GM23338 (cell line): ENCODE measurements around the gene FIGN. TPM values are rescaled to one million over a fixed set of nuclear protein-coding genes. Genes with fewer than 3 reads are reported as not detected.

Experiments
- ATAC-seq: fragments of 200-7000 bp; cut with Tn5 transposase; 3 replicates; pipeline ENCODE4 v1.9.1; 2020
- DNase-seq: peaks from one replicate; pipeline ENCODE4 v3.0.0-alpha.2; 2015; ENCODE audit warnings: low spot score
- H2AFZ ChIP-seq: fragments of 200-600 bp; sonication (generic); 2 replicates; pipeline ENCODE4 v1.8.0; 2016; ENCODE audit warnings: antibody characterized with exemption, mild to moderate bottlenecking, moderate library complexity
- H3F3A ChIP-seq: fragments of 200-600 bp; sonication (generic); replicated peaks from 2 replicates; pipeline ENCODE4 v1.8.0; 2017; ENCODE audit warnings: antibody characterized with exemption, mixed run types, low read depth
- H3K27ac ChIP-seq: fragments of 200-600 bp; sonication (generic); 2 replicates; pipeline ENCODE4 v1.6.1; 2016; ENCODE audit warnings: low read depth
- H3K27me3 ChIP-seq: fragments of 200-600 bp; sonication (generic); 2 replicates; pipeline ENCODE4 v1.8.0; 2016; ENCODE audit warnings: mild to moderate bottlenecking, mixed run types, moderate library complexity; ENCODE audit not compliant: insufficient read depth
- H3K36me3 ChIP-seq: fragments of 200-600 bp; sonication (generic); 2 replicates; pipeline ENCODE4 v1.8.0; 2016; ENCODE audit warnings: mild to moderate bottlenecking; ENCODE audit not compliant: insufficient read depth
- H3K4me1 ChIP-seq: fragments of 200-600 bp; sonication (generic); 2 replicates; pipeline ENCODE4 v1.8.0; 2016; ENCODE audit warnings: mild to moderate bottlenecking, moderate library complexity; ENCODE audit not compliant: insufficient read depth
- H3K4me2 ChIP-seq: fragments of 200-600 bp; sonication (generic); 2 replicates; pipeline ENCODE4 v1.7.1; 2017; ENCODE audit warnings: mixed run types
- H3K4me3 ChIP-seq: fragments of 200-600 bp; sonication (generic); 2 replicates; pipeline ENCODE4 v1.6.1; 2016; ENCODE audit warnings: mixed run types
- H3K79me2 ChIP-seq: fragments of 200-600 bp; sonication (generic); replicated peaks from 2 replicates; pipeline ENCODE4 v1.8.0; 2017; ENCODE audit warnings: mild to moderate bottlenecking; ENCODE audit not compliant: insufficient read depth
- H3K9me2 ChIP-seq: fragments of 200-600 bp; sonication (generic); 2 replicates; pipeline ENCODE4 v1.8.0; 2017; ENCODE audit not compliant: insufficient read depth
- H4K20me1 ChIP-seq: fragments of 200-600 bp; sonication (generic); replicated peaks from 2 replicates; pipeline ENCODE4 v1.8.0; 2017; ENCODE audit warnings: mild to moderate bottlenecking; ENCODE audit not compliant: insufficient read depth
- H3K27ac Mint-ChIP-seq: 2 replicates; pipeline ENCODE4 v1.8.0; 2020; ENCODE audit warnings: inconsistent platforms, mild to moderate bottlenecking, moderate library complexity, mixed read lengths
- H3K27me3 Mint-ChIP-seq: 3 replicates; pipeline ENCODE4 v1.8.0; 2022; ENCODE audit warnings: low read depth, mild to moderate bottlenecking, moderate library complexity, mixed read lengths, inconsistent platforms; ENCODE audit not compliant: insufficient read depth, poor library complexity
- H3K36me3 Mint-ChIP-seq: 3 replicates; pipeline ENCODE4 v1.8.0; 2021; ENCODE audit warnings: low read depth, mild to moderate bottlenecking, inconsistent platforms, moderate library complexity, mixed read lengths
- H3K4me1 Mint-ChIP-seq: 3 replicates; pipeline ENCODE4 v1.8.0; 2020; ENCODE audit warnings: mild to moderate bottlenecking, inconsistent platforms, mixed read lengths
- H3K4me3 Mint-ChIP-seq: 3 replicates; pipeline ENCODE4 v1.8.0; 2021; ENCODE audit warnings: moderate library complexity, mild to moderate bottlenecking, inconsistent platforms, mixed read lengths
- H3K9me3 Mint-ChIP-seq: 3 replicates; pipeline ENCODE4 v1.8.0; 2020; ENCODE audit warnings: moderate library complexity, mild to moderate bottlenecking, inconsistent platforms, mixed read lengths
- CREB1 ChIP-seq: fragments of 250-450 bp; sonication (Bioruptor Pico); IDR thresholded peaks from 2 replicates; pipeline ENCODE4 v1.5.0; 2020; ENCODE audit warnings: low read depth, mild to moderate bottlenecking, moderate library complexity
- CTCF ChIP-seq, 2 experiments: fragments of 200-600 bp in 1 of 2; sonication (generic) in 1 of 2; conservative IDR thresholded peaks; 2 replicates each; pipeline versions ENCODE4 v1.5.1 to v1.6.1; 2016 to 2017; ENCODE audit warnings: antibody characterized with exemption in 2 of 2, low read depth in 2 of 2, mild to moderate bottlenecking in 2 of 2, moderate library complexity in 1 of 2
- ETS1 ChIP-seq: IDR thresholded peaks from 2 replicates; pipeline ENCODE4 v1.6.1; 2016; ENCODE audit warnings: antibody characterized with exemption
- EZH2 ChIP-seq: fragments of 200-600 bp; sonication (generic); IDR thresholded peaks from one replicate; pipeline ENCODE4 v1.8.0; 2017; ENCODE audit warnings: antibody characterized with exemption, mild to moderate bottlenecking, low read depth; ENCODE audit not compliant: unreplicated experiment
- EZH2phosphoT487 ChIP-seq: fragments of 200-600 bp; sonication (generic); IDR thresholded peaks from one replicate; pipeline ENCODE4 v1.8.1; 2018; ENCODE audit warnings: antibody characterized with exemption; ENCODE audit not compliant: unreplicated experiment
- JUNB ChIP-seq: IDR thresholded peaks from one replicate; pipeline ENCODE4 v1.6.1; 2016; ENCODE audit warnings: antibody characterized with exemption; ENCODE audit not compliant: unreplicated experiment
- NANOG ChIP-seq: IDR thresholded peaks from 2 replicates; pipeline ENCODE4 v1.6.1; 2016; ENCODE audit warnings: antibody characterized with exemption, borderline replicate concordance
- POLR2AphosphoS5 ChIP-seq: IDR thresholded peaks from 2 replicates; pipeline ENCODE4 v1.6.1; 2016; ENCODE audit warnings: antibody characterized with exemption, low read depth
- REST ChIP-seq: IDR thresholded peaks from one replicate; pipeline ENCODE4 v1.6.1; 2018; ENCODE audit warnings: antibody characterized with exemption; ENCODE audit not compliant: unreplicated experiment
- STAT1 ChIP-seq: IDR thresholded peaks from one replicate; pipeline ENCODE4 v1.6.1; 2016; ENCODE audit warnings: antibody characterized with exemption; ENCODE audit not compliant: unreplicated experiment
- ZNF114 ChIP-seq: fragments of 250-450 bp; sonication (Bioruptor Pico); IDR thresholded peaks from 2 replicates; pipeline ENCODE4 v1.5.0; 2020; ENCODE audit warnings: mild to moderate bottlenecking, moderate library complexity
- ZNF331 ChIP-seq: fragments of 250-450 bp; sonication (Bioruptor Pico); IDR thresholded peaks from 2 replicates; pipeline ENCODE4 v1.5.0; 2020; ENCODE audit warnings: low read depth, mild to moderate bottlenecking, moderate library complexity
- polyA plus RNA-seq: library from polyadenylated mRNA; unstranded; fragments of >200 nt; fragmentation: Nextera tagmentation; extraction: Ambion mirVana; gene quantifications from 2 replicates; pipeline ENCODE4 v1.2.1, GENCODE V29; 2016
- total RNA-seq: library from RNA; depleted of rRNA; stranded (reverse); fragments of >200 nt; shearing (Covaris generic); gene quantifications from 2 replicates; pipeline ENCODE4 v1.2.3, GENCODE V29; 2014
- TF ChIP-seq, protein P1 (sequence below): fragments of 250-450 bp; sonication (Bioruptor Pico); IDR thresholded peaks from 2 replicates; pipeline ENCODE4 v1.5.0; 2020; ENCODE audit warnings: mild to moderate bottlenecking, moderate library complexity

FIGN gene
- total and polyA plus RNA-seq, 2 experiments from 2014 or later = 17.2 to 23.6 TPM

DNA sequence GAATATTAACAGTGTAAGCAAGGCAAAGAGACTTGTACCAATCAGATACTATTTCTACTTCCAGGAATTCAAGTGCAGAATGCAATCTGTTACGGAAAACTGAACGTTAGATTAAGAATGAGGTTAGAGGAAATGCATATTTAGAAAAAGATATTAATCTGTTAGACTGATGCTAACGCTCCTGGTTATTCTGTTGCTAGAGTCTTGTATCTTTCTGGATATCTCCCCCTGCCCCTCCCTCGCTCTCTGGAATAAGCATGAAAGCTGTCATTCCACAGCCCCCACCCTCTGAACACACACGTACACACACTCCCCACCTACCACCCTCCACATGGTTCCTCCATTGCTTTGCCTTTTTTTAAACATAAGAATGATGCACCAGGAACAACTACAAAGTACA lies 24.1 kb downstream of the FIGN start:
- H3K9me3 Mint-ChIP-seq = no peaks in the 10 kb centered on the region
- Histone ChIP-seq H3F3A (no peaks in the 10 kb centered on the region), H3K4me1 (peaks cover 52% of the 10 kb centered on the region), H3K79me2 (peaks cover 87% of the 10 kb centered on the region), H3K9me2 (no peaks in the 10 kb centered on the region), H3K4me2 (no peak overlapping the region), H2AFZ (no peak overlapping the region), H3K4me3 (no peak overlapping the region), H3K27me3 (no peaks in the 10 kb centered on the region), H3K27ac (no peak overlapping the region), H4K20me1 (peaks cover 6% of the 10 kb centered on the region; the same call in 1 of the 2 replicates), H3K36me3 (no peaks in the 10 kb centered on the region)
- H3K27ac Mint-ChIP-seq = no peak overlapping the region
- no peak for TF ChIP-seq ZNF114 (CRISPR knock-in tag)
- TF ChIP-seq REST = no peak
- no peak for TF ChIP-seq ETS1
- no peak for TF ChIP-seq NANOG
- TF ChIP-seq POLR2AphosphoS5 = no peak
- TF ChIP-seq CREB1 (CRISPR knock-in tag) = no peak
- TF ChIP-seq EZH2 = no peak
- TF ChIP-seq, protein P1, sequence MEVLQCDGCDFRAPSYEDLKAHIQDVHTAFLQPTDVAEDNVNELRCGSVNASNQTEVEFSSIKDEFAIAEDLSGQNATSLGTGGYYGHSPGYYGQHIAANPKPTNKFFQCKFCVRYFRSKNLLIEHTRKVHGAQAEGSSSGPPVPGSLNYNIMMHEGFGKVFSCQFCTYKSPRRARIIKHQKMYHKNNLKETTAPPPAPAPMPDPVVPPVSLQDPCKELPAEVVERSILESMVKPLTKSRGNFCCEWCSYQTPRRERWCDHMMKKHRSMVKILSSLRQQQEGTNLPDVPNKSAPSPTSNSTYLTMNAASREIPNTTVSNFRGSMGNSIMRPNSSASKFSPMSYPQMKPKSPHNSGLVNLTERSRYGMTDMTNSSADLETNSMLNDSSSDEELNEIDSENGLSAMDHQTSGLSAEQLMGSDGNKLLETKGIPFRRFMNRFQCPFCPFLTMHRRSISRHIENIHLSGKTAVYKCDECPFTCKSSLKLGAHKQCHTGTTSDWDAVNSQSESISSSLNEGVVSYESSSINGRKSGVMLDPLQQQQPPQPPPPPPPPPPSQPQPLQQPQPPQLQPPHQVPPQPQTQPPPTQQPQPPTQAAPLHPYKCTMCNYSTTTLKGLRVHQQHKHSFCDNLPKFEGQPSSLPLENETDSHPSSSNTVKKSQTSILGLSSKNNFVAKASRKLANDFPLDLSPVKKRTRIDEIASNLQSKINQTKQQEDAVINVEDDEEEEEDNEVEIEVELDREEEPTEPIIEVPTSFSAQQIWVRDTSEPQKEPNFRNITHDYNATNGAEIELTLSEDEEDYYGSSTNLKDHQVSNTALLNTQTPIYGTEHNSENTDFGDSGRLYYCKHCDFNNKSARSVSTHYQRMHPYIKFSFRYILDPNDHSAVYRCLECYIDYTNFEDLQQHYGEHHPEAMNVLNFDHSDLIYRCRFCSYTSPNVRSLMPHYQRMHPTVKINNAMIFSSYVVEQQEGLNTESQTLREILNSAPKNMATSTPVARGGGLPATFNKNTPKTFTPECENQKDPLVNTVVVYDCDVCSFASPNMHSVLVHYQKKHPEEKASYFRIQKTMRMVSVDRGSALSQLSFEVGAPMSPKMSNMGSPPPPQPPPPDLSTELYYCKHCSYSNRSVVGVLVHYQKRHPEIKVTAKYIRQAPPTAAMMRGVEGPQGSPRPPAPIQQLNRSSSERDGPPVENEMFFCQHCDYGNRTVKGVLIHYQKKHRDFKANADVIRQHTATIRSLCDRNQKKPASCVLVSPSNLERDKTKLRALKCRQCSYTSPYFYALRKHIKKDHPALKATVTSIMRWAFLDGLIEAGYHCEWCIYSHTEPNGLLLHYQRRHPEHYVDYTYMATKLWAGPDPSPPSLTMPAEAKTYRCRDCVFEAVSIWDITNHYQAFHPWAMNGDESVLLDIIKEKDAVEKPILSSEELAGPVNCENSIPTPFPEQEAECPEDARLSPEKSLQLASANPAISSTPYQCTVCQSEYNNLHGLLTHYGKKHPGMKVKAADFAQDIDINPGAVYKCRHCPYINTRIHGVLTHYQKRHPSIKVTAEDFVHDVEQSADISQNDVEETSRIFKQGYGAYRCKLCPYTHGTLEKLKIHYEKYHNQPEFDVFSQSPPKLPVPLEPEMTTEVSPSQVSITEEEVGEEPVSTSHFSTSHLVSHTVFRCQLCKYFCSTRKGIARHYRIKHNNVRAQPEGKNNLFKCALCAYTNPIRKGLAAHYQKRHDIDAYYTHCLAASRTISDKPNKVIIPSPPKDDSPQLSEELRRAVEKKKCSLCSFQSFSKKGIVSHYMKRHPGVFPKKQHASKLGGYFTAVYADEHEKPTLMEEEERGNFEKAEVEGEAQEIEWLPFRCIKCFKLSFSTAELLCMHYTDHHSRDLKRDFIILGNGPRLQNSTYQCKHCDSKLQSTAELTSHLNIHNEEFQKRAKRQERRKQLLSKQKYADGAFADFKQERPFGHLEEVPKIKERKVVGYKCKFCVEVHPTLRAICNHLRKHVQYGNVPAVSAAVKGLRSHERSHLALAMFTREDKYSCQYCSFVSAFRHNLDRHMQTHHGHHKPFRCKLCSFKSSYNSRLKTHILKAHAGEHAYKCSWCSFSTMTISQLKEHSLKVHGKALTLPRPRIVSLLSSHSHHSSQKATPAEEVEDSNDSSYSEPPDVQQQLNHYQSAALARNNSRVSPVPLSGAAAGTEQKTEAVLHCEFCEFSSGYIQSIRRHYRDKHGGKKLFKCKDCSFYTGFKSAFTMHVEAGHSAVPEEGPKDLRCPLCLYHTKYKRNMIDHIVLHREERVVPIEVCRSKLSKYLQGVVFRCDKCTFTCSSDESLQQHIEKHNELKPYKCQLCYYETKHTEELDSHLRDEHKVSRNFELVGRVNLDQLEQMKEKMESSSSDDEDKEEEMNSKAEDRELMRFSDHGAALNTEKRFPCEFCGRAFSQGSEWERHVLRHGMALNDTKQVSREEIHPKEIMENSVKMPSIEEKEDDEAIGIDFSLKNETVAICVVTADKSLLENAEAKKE (CRISPR knock-in tag) = no peak
- TF ChIP-seq CTCF (conservative IDR thresholded peaks at IDR 0.05; ENCODE audit: low read depth in 2 of 2) = no peak
- TF ChIP-seq ZNF331 (CRISPR knock-in tag) = no peak
- TF ChIP-seq JUNB = no peak
- no peak for TF ChIP-seq EZH2phosphoT487
- no peak for TF ChIP-seq STAT1
- H3K4me1 Mint-ChIP-seq = peaks cover 47% of the 10 kb centered on the region
- no peaks in the 10 kb centered on the region for H3K36me3 Mint-ChIP-seq
- peaks cover 1% of the 10 kb centered on the region for H3K27me3 Mint-ChIP-seq
- DNase-seq = no peak
- no peak overlapping the region for H3K4me3 Mint-ChIP-seq
- no peak for ATAC-seq
